Common myeloid progenitor, CD34-positive (primary cell): ENCODE results near the gene TSGA10. TPM values are rescaled to one million over a fixed set of nuclear protein-coding genes. Genes with fewer than 3 reads are reported as not detected.
"Not testable (repeated sequence)": the region's sequence is repeated elsewhere in the genome, so short reads cannot be mapped to it uniquely, and the experiment has no call there.

Experiments used
- CTCF ChIA-PET: fragments of 350-600 bp; sonication (Branson Sonifier 250); formaldehyde crosslinking; loops from one replicate; lab custom pipeline; 2021; ENCODE audit warnings: antibody characterized with exemption; lab: Charles Lee
- POLR2A ChIA-PET: fragments of 350-600 bp; sonication (Branson Sonifier 250); formaldehyde crosslinking; loops from one replicate; lab custom pipeline; 2021; ENCODE audit warnings: antibody characterized with exemption; lab: Charles Lee
- DNase-seq, 3 donors: peaks; one replicate each; pipeline versions ENCODE4 v3.0.0 to v3.0.0-alpha.2; 2013
- H3K27ac ChIP-seq, 2 experiments: 1 replicate in 1 of 2; 2 replicates in 1 of 2; pipeline ENCODE4 v1.7.0; 2013; ENCODE audit warnings: inconsistent platforms in 2 of 2, low read length in 2 of 2, mild to moderate bottlenecking in 2 of 2, low read depth in 1 of 2, moderate library complexity in 1 of 2; ENCODE audit not compliant: severe bottlenecking in 2 of 2, insufficient read depth in 1 of 2, poor library complexity in 1 of 2
- H3K27me3 ChIP-seq, 5 experiments: replicated peaks in 2 of 5; 1 replicate in 3 of 5; 2 replicates in 2 of 5; pipeline versions ENCODE4 v1.6.1 to v1.7.0; 2013; ENCODE audit warnings: low read length in 4 of 5, mild to moderate bottlenecking in 2 of 5, moderate library complexity in 2 of 5, inconsistent platforms in 1 of 5; ENCODE audit not compliant: insufficient read depth in 5 of 5, control insufficient read depth in 4 of 5
- H3K36me3 ChIP-seq, 4 experiments: 1 replicate in 2 of 4; 2 replicates in 2 of 4; pipeline versions ENCODE4 v1.6.1 to v1.7.0; 2013; ENCODE audit warnings: low read length in 3 of 4, control low read depth in 1 of 4, mild to moderate bottlenecking in 1 of 4; ENCODE audit not compliant: control insufficient read depth in 4 of 4, insufficient read depth in 4 of 4
- H3K4me1 ChIP-seq, 4 experiments: 1 replicate in 3 of 4; 2 replicates in 1 of 4; pipeline versions ENCODE4 v1.6.1 to v1.7.1; 2013; ENCODE audit warnings: low read length in 3 of 4, mild to moderate bottlenecking in 3 of 4, control low read depth in 1 of 4, inconsistent platforms in 1 of 4, moderate library complexity in 1 of 4; ENCODE audit not compliant: control insufficient read depth in 4 of 4, insufficient read depth in 4 of 4; ENCODE audit errors: control extremely low read depth in 1 of 4
- H3K4me3 ChIP-seq, 7 experiments: 1 replicate in 4 of 7; 2 replicates in 3 of 7; pipeline versions ENCODE4 v1.5.1 to v1.7.0; 2013; ENCODE audit warnings: mild to moderate bottlenecking in 7 of 7, low read length in 6 of 7, moderate library complexity in 6 of 7, inconsistent platforms in 2 of 7, low read depth in 2 of 7, control low read depth in 1 of 7; ENCODE audit not compliant: insufficient read depth in 4 of 7, control insufficient read depth in 1 of 7; ENCODE audit errors: extremely low read depth in 1 of 7
- H3K9me3 ChIP-seq, 5 experiments: 1 replicate in 4 of 5; 2 replicates in 1 of 5; pipeline versions ENCODE4 v1.6.1 to v1.7.1; 2013; ENCODE audit warnings: low read length in 4 of 5, mild to moderate bottlenecking in 2 of 5, inconsistent platforms in 1 of 5, low read depth in 1 of 5, moderate library complexity in 1 of 5; ENCODE audit not compliant: control insufficient read depth in 4 of 5, insufficient read depth in 2 of 5; ENCODE audit errors: control extremely low read depth in 1 of 5
- WGBS: methylation state at CpG from one replicate; pipeline ENCODE4 v1.1.5; 2013; ENCODE audit not compliant: insufficient coverage; 5-methylcytosine and 5-hydroxymethylcytosine counted together
- polyA plus RNA-seq: library from polyadenylated mRNA; unstranded; fragments of 120-200 nt; gene quantifications from one replicate; pipeline ENCODE4 v1.2.1, GENCODE V29; 2013

The TSGA10 gene, protein sequence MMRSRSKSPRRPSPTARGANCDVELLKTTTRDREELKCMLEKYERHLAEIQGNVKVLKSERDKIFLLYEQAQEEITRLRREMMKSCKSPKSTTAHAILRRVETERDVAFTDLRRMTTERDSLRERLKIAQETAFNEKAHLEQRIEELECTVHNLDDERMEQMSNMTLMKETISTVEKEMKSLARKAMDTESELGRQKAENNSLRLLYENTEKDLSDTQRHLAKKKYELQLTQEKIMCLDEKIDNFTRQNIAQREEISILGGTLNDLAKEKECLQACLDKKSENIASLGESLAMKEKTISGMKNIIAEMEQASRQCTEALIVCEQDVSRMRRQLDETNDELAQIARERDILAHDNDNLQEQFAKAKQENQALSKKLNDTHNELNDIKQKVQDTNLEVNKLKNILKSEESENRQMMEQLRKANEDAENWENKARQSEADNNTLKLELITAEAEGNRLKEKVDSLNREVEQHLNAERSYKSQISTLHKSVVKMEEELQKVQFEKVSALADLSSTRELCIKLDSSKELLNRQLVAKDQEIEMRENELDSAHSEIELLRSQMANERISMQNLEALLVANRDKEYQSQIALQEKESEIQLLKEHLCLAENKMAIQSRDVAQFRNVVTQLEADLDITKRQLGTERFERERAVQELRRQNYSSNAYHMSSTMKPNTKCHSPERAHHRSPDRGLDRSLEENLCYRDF
- polyA plus RNA-seq, result 13.1 TPM

DNA sequence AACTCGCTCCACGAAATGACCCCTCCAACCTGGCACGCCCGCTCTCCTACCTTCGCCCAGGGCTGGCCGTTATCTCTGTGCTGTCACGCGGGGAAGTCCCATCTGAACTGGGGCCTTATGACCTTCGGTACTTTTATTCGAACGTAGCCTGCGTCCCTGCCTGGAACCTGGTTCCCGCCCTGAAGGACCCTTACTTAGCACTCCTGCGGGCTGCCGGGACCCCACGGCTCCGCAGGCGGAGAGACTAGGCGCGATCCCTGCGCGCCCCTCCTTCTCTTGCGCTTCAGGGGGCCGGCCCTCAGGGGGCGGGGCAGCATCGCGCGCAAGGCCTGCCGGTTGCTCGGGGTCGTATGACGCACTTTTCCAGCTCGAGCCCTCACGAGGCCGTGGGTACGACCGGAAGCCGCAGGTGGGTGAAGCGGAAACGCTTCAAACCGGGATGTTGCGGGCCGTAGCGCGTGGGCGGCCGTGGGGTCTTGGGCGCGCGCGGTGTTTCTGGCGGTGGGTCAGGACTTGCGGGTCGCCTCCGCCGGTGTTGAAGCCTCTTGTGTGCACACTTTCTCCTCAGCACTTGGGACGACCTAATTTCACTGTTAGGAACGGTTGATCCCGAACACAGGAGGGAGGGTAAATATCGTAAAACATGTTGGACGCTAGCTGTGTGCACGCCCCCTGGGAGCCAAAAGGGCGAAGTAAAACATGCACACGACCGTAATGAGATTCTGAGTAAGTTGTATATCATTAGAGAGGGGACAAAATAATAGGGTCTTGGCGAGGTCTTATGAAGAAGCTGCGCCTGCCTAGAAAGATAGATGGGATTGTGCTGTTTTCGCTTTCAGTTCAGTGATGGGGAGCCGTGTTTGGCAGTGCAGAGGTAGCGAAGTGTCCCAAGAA, at the start of gene TSGA10, which contains the start of gene LIPT1:
TSS of gene TSGA10 (minus strand) at position 300 of the 894 bp plus-strand sequence. CDS start 45,503 bp downstream, outside the sequence.
TSS of gene LIPT1 (plus strand) at position 325 of the 894 bp plus-strand sequence. CDS start 6,991 bp downstream, outside the sequence.
- POLR2A ChIA-PET, result interaction anchor here (1.4 to 1.7 kb wide), 2 partner anchors 13 to 25 kb away, joined by 4 to 7 read pairs; partner anchors contain the start of gene C2orf15
- H3K4me3 ChIP-seq, result peak within 1 kb of the TSS; percentile 47 to 99 (median 91)
- H3K4me1 ChIP-seq, result peaks cover 10 to 28% (median 19%) of the 10 kb centered on the region in 4 experiments
- WGBS, result 0% methylated on average over 59 of the region's 70 CpGs
- H3K36me3 ChIP-seq, result peaks cover 0 to 10% (median 4%) of the 10 kb centered on the region in 4 experiments
- no peaks in the 10 kb centered on the region for H3K27me3 ChIP-seq
- peak; percentile 94 to 97 (median 96) for DNase-seq
- H3K9me3 ChIP-seq, result no peaks in the 10 kb centered on the region
- CTCF ChIA-PET, result interaction anchor here (1.2 to 1.9 kb wide), 4 partner anchors 10 to 182 kb away, joined by 3 to 5 read pairs (median 4); partner anchors contain the start of gene EIF5B
- H3K27ac ChIP-seq, result peak within 1 kb of the TSS; percentile 71 to 88

DNA sequence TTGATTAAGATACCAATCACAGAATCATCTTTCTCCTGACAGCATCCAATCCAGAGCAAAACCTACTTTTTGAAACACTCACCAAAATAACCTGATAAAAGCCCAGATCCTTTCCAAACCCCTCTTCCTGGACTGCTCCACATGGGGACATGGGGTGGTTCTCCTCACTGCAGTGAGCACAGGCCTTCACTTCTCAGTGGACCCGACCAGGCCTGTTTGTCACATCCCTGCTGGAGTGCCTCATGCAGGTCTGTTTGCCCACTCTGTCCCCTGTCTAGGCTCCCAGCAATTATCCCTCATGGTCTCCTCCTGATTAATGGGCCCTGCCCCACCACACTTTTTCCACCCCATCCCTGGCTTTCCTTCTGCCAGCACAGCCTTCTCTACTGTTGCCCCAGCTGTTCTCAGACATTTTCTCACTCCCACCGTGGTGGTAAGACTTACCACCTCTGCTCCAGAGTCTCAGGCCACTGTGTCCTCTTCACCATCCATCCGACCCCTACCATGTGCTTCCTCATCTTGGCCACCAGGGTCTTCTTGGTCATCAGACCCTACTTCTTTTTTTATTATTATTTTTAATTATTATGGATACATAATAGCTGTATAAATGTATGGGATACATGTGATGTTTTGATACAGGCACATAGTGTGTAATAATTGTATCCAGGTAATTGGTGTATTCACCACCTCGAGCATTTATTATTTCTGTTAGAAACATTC, 47.4 kb upstream of the TSGA10 start:
- CTCF ChIA-PET, result no interaction called here
- WGBS, result 100% methylated on average over 2 of the region's 4 CpGs
- Histone ChIP-seq H3K4me3 (no peak overlapping the region), H3K27ac (no peak overlapping the region), H3K36me3 (peaks cover 0 to 14% (median 7%) of the 10 kb centered on the region in 4 experiments), H3K27me3 (no peaks in the 10 kb centered on the region), H3K9me3 (peaks cover 0 to 7% (median 0%) of the 10 kb centered on the region in 5 experiments), H3K4me1 (no peaks in the 10 kb centered on the region)
- POLR2A ChIA-PET, result no interaction called here
- DNase-seq, result no peak

DNA sequence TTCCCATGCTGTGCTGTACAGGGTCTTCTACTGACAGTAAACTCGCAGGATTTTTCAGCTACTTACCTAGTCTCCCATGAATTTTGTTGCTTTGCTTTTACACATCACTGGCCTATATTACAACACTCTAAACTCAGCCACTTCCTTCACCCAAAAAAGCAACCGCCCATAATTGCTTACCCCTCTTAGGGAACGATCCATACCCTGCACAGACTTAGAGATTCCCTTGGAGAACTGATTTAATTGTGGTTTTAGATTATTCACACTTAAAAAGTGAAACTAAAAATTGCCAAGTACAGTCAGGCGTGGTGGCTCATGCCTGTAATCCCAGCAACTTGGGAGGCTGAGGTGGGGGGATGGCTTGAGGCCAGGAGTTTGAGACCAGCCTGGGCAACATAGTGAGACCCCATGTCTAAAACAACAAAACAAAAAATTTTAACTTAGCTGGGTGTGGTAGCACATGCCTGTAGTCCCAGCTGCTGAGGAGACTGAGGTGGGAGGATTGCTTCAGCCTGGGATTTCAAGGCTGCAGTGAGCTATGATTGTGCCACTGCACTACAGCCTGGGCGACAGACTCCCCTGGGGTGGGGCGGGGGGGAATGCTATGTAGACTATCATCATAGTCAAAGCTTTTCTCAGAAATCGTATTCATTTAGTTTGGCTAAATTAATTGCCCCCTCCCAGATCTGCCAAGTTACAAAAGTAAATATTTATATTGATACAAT, 45.5 kb upstream of the TSGA10 start:
- Histone ChIP-seq H3K27me3 (no peaks in the 10 kb centered on the region), H3K4me3 (no peak overlapping the region), H3K4me1 (no peaks in the 10 kb centered on the region), H3K27ac (no peak overlapping the region), H3K36me3 (peaks cover 5 to 30% (median 17%) of the 10 kb centered on the region in 4 experiments), H3K9me3 (peaks cover 0 to 2% (median 0%) of the 10 kb centered on the region in 5 experiments)
- ChIA-PET CTCF (no interaction called here), POLR2A (no interaction called here)
- 90% methylated on average over 2 of the region's 7 CpGs for WGBS
- no peak for DNase-seq

DNA sequence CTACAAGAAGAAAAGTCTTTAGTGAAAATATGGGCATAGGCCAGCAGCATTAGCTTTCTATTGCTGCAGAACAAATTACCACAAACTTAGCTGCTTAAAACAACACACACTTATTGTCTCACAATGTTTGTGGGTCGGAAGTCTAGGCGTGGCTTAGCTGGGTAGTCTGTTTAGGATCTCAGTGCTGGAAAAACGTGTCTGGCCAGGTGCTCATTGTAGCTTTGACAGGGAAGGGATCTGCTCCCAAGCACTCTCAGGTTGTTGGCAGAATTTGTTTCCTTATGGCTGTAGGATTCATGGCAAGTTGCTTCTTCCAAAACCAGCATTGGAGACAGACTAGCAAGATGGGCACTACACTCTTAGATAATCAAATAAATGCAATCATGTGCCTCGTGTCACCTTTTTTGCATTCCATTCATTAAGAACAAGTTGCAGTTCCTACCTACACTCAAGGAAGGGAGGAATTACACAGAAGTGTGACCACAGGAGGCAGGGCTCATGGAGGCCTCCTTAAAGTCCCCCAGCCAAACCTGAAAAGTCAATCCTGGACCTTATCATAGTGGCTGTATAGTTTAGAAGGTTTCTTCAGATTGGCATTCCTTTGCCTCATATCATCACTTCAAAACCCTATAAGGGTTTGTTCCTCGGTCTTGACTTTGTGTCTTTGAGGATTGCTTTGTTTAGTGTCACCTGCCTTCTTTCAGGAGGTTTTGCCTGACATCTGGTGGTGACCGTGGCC, 43.5 kb upstream of the TSGA10 start:
- Histone ChIP-seq H3K9me3 (no peaks in the 10 kb centered on the region), H3K4me3 (no peak overlapping the region), H3K27ac (no peak overlapping the region), H3K36me3 (peaks cover 6 to 34% (median 21%) of the 10 kb centered on the region in 4 experiments), H3K27me3 (no peaks in the 10 kb centered on the region), H3K4me1 (no peaks in the 10 kb centered on the region)
- 92% methylated on average over 5 of the region's 6 CpGs for WGBS
- no peak for DNase-seq
- CTCF ChIA-PET, result interaction anchor here (0.6 to 1.0 kb wide), 2 partner anchors 17 to 541 kb away, joined by 3 read pairs; no protein-coding TSS in a partner anchor
- POLR2A ChIA-PET, result no interaction called here

DNA sequence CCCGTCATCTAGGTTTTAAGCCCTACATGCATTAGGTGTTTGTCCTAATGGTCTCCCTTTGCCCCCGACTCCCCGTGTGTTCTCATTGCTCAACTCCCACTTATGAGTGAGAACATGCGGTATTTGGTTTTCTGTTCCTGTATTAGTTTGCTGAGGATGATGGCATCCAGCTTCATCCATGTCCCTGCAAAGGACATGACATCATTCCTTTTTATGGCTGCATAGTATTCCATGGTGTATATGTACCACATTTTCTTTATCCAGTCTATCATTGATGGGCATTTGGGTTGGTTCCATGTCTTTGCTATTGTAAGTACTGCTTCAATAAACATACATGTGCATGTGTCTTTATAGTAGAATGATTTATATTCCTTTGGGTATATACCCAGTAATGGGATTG, 37.6 kb upstream of the TSGA10 start:
- CTCF ChIA-PET, result not testable (repeated sequence)

More for the DNA sequence above, 37.6 kb upstream of the TSGA10 start:
- WGBS, result 100% methylated on average over 1 of the region's 4 CpGs
- H3K27ac ChIP-seq, DNase-seq, H3K4me3 ChIP-seq, POLR2A ChIA-PET, H3K9me3 ChIP-seq, H3K27me3 ChIP-seq, H3K4me1 ChIP-seq: not testable (repeated sequence)
- H3K36me3 ChIP-seq, result peaks cover 11 to 50% (median 31%) of the 10 kb centered on the region in 4 experiments
